ENCODE measurements around the gene LAMB3. TPM values are rescaled to one million over a fixed set of nuclear protein-coding genes. Genes with fewer than 3 reads are reported as not detected.

The LAMB3 gene
- total and polyA plus RNA-seq, 10 donors = 0.43 to 3.4 (median 0.80) TPM

DNA sequence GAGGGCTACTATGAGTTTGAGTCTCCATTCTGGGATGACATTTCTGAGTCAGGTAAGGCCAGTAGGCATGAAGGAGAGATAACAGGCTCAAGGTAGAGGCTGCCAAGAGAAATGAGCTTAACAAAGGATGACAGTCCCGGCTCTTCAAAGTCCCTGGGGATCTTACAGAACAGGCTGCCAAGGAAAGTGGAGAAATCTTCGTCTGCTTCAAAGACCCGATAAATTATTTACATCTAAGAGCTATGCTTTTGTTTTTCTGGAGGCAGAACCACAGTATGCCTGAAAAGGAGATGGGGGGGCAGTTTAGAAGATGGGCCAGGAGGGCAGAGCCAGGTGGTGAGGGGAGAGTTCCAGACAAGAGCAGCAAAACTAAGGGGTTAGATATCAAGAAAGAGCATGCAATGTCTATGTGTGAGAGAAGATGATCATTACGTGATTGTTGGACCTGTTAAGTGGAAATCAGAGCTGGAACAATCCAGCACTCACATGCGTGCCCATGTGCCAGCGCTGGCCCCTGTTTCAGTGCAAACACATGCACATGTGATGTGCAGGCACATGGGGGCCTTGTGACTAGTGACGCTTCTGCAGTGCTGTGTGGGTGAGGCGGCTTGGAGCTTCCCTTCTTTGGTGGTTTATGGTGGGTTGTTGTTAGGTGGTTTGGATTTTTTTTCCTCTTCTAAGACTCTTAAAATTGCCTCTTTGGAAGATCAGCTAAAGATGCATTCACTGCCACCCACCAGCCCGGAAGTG, 43.0 kb downstream of the LAMB3 start:
- WGBS, 5 donors = 87 to 91% (median 89%) methylated on average over 9 of the region's 9 CpGs
- Histone ChIP-seq H3K27me3 (replicated peaks in 1 of 7) (peaks cover 0 to 11% (median 0%) of the 10 kb centered on the region in 7 donors), H3K4me3 (no peak overlapping the region), H3K4me1 (peaks cover 0 to 15% (median 0%) of the 10 kb centered on the region in 6 donors), H3K9me3 (no peaks in the 10 kb centered on the region), H3K36me3 (peaks cover 0 to 5% (median 0%) of the 10 kb centered on the region in 6 donors), H3K27ac (no peak overlapping the region)
- TF ChIP-seq POLR2AphosphoS5 (IDR thresholded peaks at IDR 0.05) = no peak
- TF ChIP-seq, protein P1, sequence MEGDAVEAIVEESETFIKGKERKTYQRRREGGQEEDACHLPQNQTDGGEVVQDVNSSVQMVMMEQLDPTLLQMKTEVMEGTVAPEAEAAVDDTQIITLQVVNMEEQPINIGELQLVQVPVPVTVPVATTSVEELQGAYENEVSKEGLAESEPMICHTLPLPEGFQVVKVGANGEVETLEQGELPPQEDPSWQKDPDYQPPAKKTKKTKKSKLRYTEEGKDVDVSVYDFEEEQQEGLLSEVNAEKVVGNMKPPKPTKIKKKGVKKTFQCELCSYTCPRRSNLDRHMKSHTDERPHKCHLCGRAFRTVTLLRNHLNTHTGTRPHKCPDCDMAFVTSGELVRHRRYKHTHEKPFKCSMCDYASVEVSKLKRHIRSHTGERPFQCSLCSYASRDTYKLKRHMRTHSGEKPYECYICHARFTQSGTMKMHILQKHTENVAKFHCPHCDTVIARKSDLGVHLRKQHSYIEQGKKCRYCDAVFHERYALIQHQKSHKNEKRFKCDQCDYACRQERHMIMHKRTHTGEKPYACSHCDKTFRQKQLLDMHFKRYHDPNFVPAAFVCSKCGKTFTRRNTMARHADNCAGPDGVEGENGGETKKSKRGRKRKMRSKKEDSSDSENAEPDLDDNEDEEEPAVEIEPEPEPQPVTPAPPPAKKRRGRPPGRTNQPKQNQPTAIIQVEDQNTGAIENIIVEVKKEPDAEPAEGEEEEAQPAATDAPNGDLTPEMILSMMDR (IDR thresholded peaks at IDR 0.05 in 8 of 11, conservative IDR thresholded peaks at IDR 0.05 in 3 of 11) = no peak
- no peak for DNase-seq
- intact Hi-C loops (cut with DNase I; ENCODE audit: low total_unique reads) = no loop called here

DNA sequence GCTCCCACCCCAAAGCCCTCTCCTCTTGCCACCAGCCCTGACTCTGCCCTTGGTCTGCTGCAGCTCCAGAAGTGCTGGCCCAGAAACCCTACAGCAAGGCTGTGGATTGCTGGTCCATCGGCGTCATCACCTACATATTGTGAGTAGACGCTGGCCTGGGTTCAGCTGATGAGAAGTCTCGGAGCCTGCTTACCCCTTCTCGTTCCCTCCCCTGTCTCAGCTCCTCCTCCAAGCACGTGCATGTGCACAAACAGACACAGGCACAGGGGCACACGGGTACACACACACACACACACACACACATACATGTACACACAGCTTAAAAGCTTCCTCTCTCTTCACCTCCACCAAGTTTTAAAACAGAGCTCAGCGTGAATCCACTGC, 44.4 kb downstream of the LAMB3 start:
- TF ChIP-seq, protein P1 (IDR thresholded peaks at IDR 0.05 in 8 of 11, conservative IDR thresholded peaks at IDR 0.05 in 3 of 11) = no peak
- TF ChIP-seq POLR2A (IDR thresholded peaks at IDR 0.05) = no peak
- TF ChIP-seq POLR2AphosphoS5 (IDR thresholded peaks at IDR 0.05) = no peak
- H3K9me3 ChIP-seq = no peaks in the 10 kb centered on the region
- H3K27ac ChIP-seq = no peak overlapping the region
- H3K36me3 ChIP-seq = peaks cover 0 to 5% (median 0%) of the 10 kb centered on the region in 6 donors
- DNase-seq = no peak
- 76 to 86% (median 83%) methylated on average over 8 of the region's 8 CpGs for WGBS, 5 donors
- H3K27me3 ChIP-seq (replicated peaks in 1 of 7) = peaks cover 0 to 1% (median 0%) of the 10 kb centered on the region in 7 donors
- intact Hi-C loops (cut with DNase I; ENCODE audit: low total_unique reads) = no loop called here
- peaks cover 0 to 11% (median 0%) of the 10 kb centered on the region in 6 donors for H3K4me1 ChIP-seq
- H3K4me3 ChIP-seq = no peak overlapping the region

DNA sequence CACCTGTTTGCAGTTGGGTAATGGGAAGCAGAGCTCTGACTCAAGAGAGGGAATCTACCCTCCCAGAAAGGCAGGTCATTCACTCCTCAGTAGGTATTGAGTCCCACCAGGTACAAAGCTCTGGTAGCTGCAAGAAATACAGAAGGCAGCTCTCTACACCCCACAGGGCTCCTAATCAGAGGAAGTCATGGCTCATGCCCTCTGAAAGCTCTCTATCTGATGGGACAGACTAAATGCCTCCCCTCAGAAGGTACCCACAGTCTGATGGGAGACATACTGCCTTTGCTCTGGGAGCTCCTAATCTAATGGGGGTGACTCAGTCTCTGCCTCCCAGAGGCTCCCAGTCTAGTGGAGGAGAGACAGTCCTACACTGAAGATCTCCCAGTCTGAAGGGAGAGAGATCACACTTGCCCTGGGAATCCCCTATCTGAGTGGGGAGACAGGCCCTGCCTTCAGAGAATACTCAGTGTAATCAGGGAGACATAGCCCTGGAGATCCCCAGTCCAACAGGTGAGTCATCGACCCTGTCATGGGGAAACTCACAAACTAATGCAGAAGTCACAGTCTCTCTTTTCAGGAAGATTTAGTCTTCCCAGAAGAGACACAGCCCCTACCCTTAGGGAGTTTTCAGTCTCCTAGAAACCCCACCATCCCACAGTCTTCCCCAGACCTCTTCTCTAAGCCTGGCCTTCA, 45.0 kb downstream of the LAMB3 start:
- Histone ChIP-seq H3K36me3 (peaks cover 0 to 5% (median 0%) of the 10 kb centered on the region in 6 donors), H3K27me3 (replicated peaks in 1 of 7) (no peaks in the 10 kb centered on the region), H3K4me3 (no peak overlapping the region), H3K27ac (no peak overlapping the region), H3K9me3 (no peaks in the 10 kb centered on the region), H3K4me1 (peaks cover 0 to 6% (median 0%) of the 10 kb centered on the region in 6 donors)
- 30 to 75% (median 56%) methylated on average over 1 of the region's 1 CpG for WGBS, 5 donors
- no peak for TF ChIP-seq POLR2A (IDR thresholded peaks at IDR 0.05)
- no peak for TF ChIP-seq POLR2AphosphoS5 (IDR thresholded peaks at IDR 0.05)
- TF ChIP-seq, protein P1 (IDR thresholded peaks at IDR 0.05 in 8 of 11, conservative IDR thresholded peaks at IDR 0.05 in 3 of 11) = no peak
- intact Hi-C loops (cut with DNase I; ENCODE audit: low total_unique reads) = no loop called here
- no peak for DNase-seq

DNA sequence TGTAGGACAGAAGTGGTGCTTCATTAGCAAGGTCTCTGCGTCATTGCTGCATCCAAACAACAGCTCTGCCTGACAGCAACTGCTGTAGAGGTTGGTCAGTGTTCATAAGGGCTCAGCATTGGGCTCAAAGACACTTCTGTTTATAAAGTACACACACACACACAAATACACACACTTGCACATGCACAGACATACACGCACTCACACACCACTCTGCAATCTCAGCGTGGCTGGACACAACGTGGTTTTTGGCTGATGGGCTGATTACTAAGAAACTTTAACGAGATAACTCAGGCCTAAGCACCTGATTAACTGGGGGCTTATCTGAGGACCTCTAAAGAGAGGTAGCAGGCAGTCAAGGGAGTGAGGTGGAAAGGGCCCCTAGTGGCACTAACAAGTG, 48.3 kb downstream of the LAMB3 start:
- Histone ChIP-seq H3K27me3 (replicated peaks in 1 of 7) (peaks cover 0 to 6% (median 0%) of the 10 kb centered on the region in 7 donors), H3K4me1 (peaks cover 0 to 9% (median 0%) of the 10 kb centered on the region in 6 donors), H3K4me3 (no peak overlapping the region), H3K27ac (no peak overlapping the region), H3K9me3 (no peaks in the 10 kb centered on the region), H3K36me3 (peaks cover 0 to 5% (median 0%) of the 10 kb centered on the region in 6 donors)
- 80 to 93% (median 89%) methylated on average over 5 of the region's 5 CpGs for WGBS, 5 donors
- intact Hi-C loops (cut with DNase I; ENCODE audit: low total_unique reads) = no loop called here
- DNase-seq = no peak
- no peak for TF ChIP-seq POLR2A (IDR thresholded peaks at IDR 0.05)
- TF ChIP-seq, protein P1 (IDR thresholded peaks at IDR 0.05 in 8 of 11, conservative IDR thresholded peaks at IDR 0.05 in 3 of 11) = no peak
- no peak for TF ChIP-seq POLR2AphosphoS5 (IDR thresholded peaks at IDR 0.05)

All from spleen (tissue), 11 donors.